NCI-H2107 treated with DMSO at 0.1 percent for 48 hours (cell line): Measurements from ENCODE around the gene RNASEH2A.
"Not testable (repeated sequence)": the region's sequence is repeated elsewhere in the genome, so short reads cannot be mapped to it uniquely, and the experiment has no call there.

Source experiments
- DNase-seq: peaks from one replicate; lab custom pipeline; 2025; ENCODE audit not compliant: unreplicated experiment; lab: John Stamatoyannopoulos, UW

RNASEH2A gene

GRCh38 chr19:12793290-12794195 is 12.8 kb upstream of the RNASEH2A start:
- DNase-seq: peak; percentile 61

- DNase-seq: no peak
Observed at GRCh38 chr19:12794196-12794941, 12.0 kb upstream of the RNASEH2A start.

GRCh38 chr19:12794971-12795381 is 11.4 kb upstream of the RNASEH2A start:
- no peak for DNase-seq

GRCh38 chr19:12796146-12797071 is 10.0 kb upstream of the RNASEH2A start:
- DNase-seq: peak; percentile 65

- no peak for DNase-seq
Observed at GRCh38 chr19:12797141-12797587, 9.2 kb upstream of the RNASEH2A start.

- not testable (repeated sequence) for DNase-seq
Observed at GRCh38 chr19:12797607-12798006, 8.8 kb upstream of the RNASEH2A start.

- no peak for DNase-seq
Observed at GRCh38 chr19:12799742-12800465, 6.5 kb upstream of the RNASEH2A start.

GRCh38 chr19:12800466-12800770 is 6.0 kb upstream of the RNASEH2A start:
- no peak for DNase-seq

- DNase-seq: peak; percentile 17
Observed at GRCh38 chr19:12800923-12801465, 5.4 kb upstream of the RNASEH2A start.

- DNase-seq: peak; percentile 56
Observed at GRCh38 chr19:12801466-12802266, 4.7 kb upstream of the RNASEH2A start, which contains the start of the genes PRDX2 and THSD8. TSS of gene PRDX2 (minus strand) at chr19:12801800. CDS start at chr19:12801261, 539 bp downstream. TSS of gene THSD8 (plus strand) at chr19:12802069. CDS start at chr19:12802072, 3 bp downstream.

GRCh38 chr19:12802267-12803106 is 3.9 kb upstream of the RNASEH2A start:
- DNase-seq: peak; percentile 42

- DNase-seq: no peak
Observed at GRCh38 chr19:12804051-12804450, 2.3 kb upstream of the RNASEH2A start.

- no peak for DNase-seq
Observed at GRCh38 chr19:12815088-12815487, 8.7 kb downstream of the RNASEH2A start.

GRCh38 chr19:12817188-12817587 is 10.8 kb downstream of the RNASEH2A start:
- DNase-seq: not testable (repeated sequence)

- not testable (repeated sequence) for DNase-seq
Observed at GRCh38 chr19:12817810-12818209, 11.4 kb downstream of the RNASEH2A start.

GRCh38 chr19:12821761-12822160 is 15.4 kb downstream of the RNASEH2A start:
- no peak for DNase-seq

GRCh38 chr19:12825254-12826131 is 19.1 kb downstream of the RNASEH2A start:
- no peak for DNase-seq
